Neural progenitor cell (in vitro differentiated cells): ENCODE results near the gene MYO7B. TPM values are rescaled to one million over a fixed set of nuclear protein-coding genes. Genes with fewer than 3 reads are reported as not detected.

Source experiments
- DNase-seq: peaks from one replicate; pipeline ENCODE4 v3.0.0-alpha.2; 2016; ENCODE audit warnings: low spot score
- H2AFZ ChIP-seq: fragments of 200-600 bp; sonication (generic); replicated peaks from 2 replicates; pipeline ENCODE4 v1.6.1; 2016; ENCODE audit warnings: antibody characterized with exemption
- H3F3A ChIP-seq: fragments of 200-600 bp; sonication (generic); 2 replicates; pipeline ENCODE4 v1.6.1; 2016; ENCODE audit warnings: antibody characterized with exemption, low read depth
- H3K27ac ChIP-seq: fragments of 200-600 bp; sonication (generic); 2 replicates; pipeline ENCODE4 v1.5.1; 2016; ENCODE audit warnings: mild to moderate bottlenecking
- H3K27me3 ChIP-seq: fragments of 200-600 bp; sonication (generic); 2 replicates; pipeline ENCODE4 v1.6.1; 2016; ENCODE audit warnings: mild to moderate bottlenecking, moderate library complexity
- H3K36me3 ChIP-seq: fragments of 200-600 bp; sonication (generic); 2 replicates; pipeline ENCODE4 v1.5.1; 2016
- H3K4me1 ChIP-seq: fragments of 200-600 bp; sonication (generic); 2 replicates; pipeline ENCODE4 v1.6.1; 2016; ENCODE audit warnings: mixed run types
- H3K4me2 ChIP-seq: fragments of 200-600 bp; sonication (generic); 2 replicates; pipeline ENCODE4 v1.6.1; 2016
- H3K4me3 ChIP-seq: fragments of 200-600 bp; sonication (generic); 2 replicates; pipeline ENCODE4 v1.5.1; 2016
- H3K79me2 ChIP-seq: fragments of 200-600 bp; sonication (generic); 2 replicates; pipeline ENCODE4 v1.6.1; 2016; ENCODE audit warnings: low read depth
- H3K9ac ChIP-seq: fragments of 200-600 bp; sonication (generic); 2 replicates; pipeline ENCODE4 v1.6.1; 2016
- H3K9me3 ChIP-seq: fragments of 200-600 bp; sonication (generic); 2 replicates; pipeline ENCODE4 v1.5.1; 2016; ENCODE audit warnings: low read depth
- H4K20me1 ChIP-seq: fragments of 200-600 bp; sonication (generic); 2 replicates; pipeline ENCODE4 v1.6.1; 2016; ENCODE audit warnings: low read depth
- H3K27ac Mint-ChIP-seq: 3 replicates; pipeline ENCODE4 v1.8.0; 2021; ENCODE audit warnings: mixed read lengths
- H3K27me3 Mint-ChIP-seq: 2 replicates; pipeline ENCODE4 v1.8.0; 2022; ENCODE audit warnings: low read depth, mild to moderate bottlenecking, inconsistent platforms, moderate library complexity, mixed read lengths; ENCODE audit not compliant: insufficient read depth
- H3K36me3 Mint-ChIP-seq: 3 replicates; pipeline ENCODE4 v1.8.0; 2021; ENCODE audit warnings: mixed read lengths
- H3K4me1 Mint-ChIP-seq: 3 replicates; pipeline ENCODE4 v1.8.0; 2021; ENCODE audit warnings: mixed read lengths
- H3K4me3 Mint-ChIP-seq: 3 replicates; pipeline ENCODE4 v1.8.0; 2021; ENCODE audit warnings: mild to moderate bottlenecking, moderate library complexity, mixed read lengths
- H3K9me3 Mint-ChIP-seq: 3 replicates; pipeline ENCODE4 v1.8.0; 2020; ENCODE audit warnings: mixed read lengths
- CTCF ChIP-seq: fragments of 200-600 bp; sonication (generic); IDR thresholded peaks from 2 replicates; pipeline ENCODE4 v1.5.1; 2017; ENCODE audit warnings: antibody characterized with exemption, mild to moderate bottlenecking
- EZH2 ChIP-seq: fragments of 200-600 bp; sonication (generic); IDR thresholded peaks from 2 replicates; pipeline ENCODE4 v1.6.1; 2017; ENCODE audit warnings: antibody characterized with exemption, mild to moderate bottlenecking, moderate library complexity
- EZH2phosphoT487 ChIP-seq: fragments of 200-600 bp; sonication (generic); IDR thresholded peaks from 2 replicates; pipeline ENCODE4 v1.6.1; 2017; ENCODE audit warnings: antibody characterized with exemption
- total RNA-seq: library from RNA; depleted of rRNA; stranded (reverse); fragments of >200 nt; gene quantifications from 2 replicates; pipeline ENCODE4 v1.2.3, GENCODE V29; 2015; ENCODE audit warnings: low replicate concordance

MYO7B gene
- total RNA-seq, 1 donor from 2014 or later: not detected

GRCh38 chr2:127511917-127512316 lies 23.6 kb upstream of the MYO7B start:
- no peak overlapping the region for H3K4me2 ChIP-seq
- no peak for DNase-seq
- Mint-ChIP-seq H3K9me3 (no peaks in the 10 kb centered on the region), H3K27ac (no peak overlapping the region), H3K4me1 (peaks cover 7% of the 10 kb centered on the region), H3K36me3 (peaks cover 22% of the 10 kb centered on the region), H3K4me3 (no peak overlapping the region), H3K27me3 (peaks cover 3% of the 10 kb centered on the region)
- TF ChIP-seq EZH2phosphoT487: no peak
- TF ChIP-seq EZH2: no peak
- TF ChIP-seq CTCF: no peak
- no peaks in the 10 kb centered on the region for H3F3A ChIP-seq
- H3K9ac ChIP-seq: no peak overlapping the region
- H3K9me3 ChIP-seq: no peaks in the 10 kb centered on the region
- peaks cover 100% of the 10 kb centered on the region for H3K79me2 ChIP-seq
- H3K27me3 ChIP-seq: no peaks in the 10 kb centered on the region
- H3K27ac ChIP-seq: no peak overlapping the region
- H2AFZ ChIP-seq: no peak overlapping the region
- H3K36me3 ChIP-seq: no peaks in the 10 kb centered on the region
- no peaks in the 10 kb centered on the region for H3K4me1 ChIP-seq
- peaks cover 100% of the 10 kb centered on the region for H4K20me1 ChIP-seq
- no peak overlapping the region for H3K4me3 ChIP-seq

- DNase-seq: no peak
- H3K4me1 Mint-ChIP-seq: peaks cover 7% of the 10 kb centered on the region
- H3F3A ChIP-seq: no peaks in the 10 kb centered on the region
- H3K27me3 Mint-ChIP-seq: peaks cover 3% of the 10 kb centered on the region
- H3K4me2 ChIP-seq: no peak overlapping the region
- no peak overlapping the region for H3K9ac ChIP-seq
- H3K4me3 Mint-ChIP-seq: no peak overlapping the region
- no peaks in the 10 kb centered on the region for H3K36me3 ChIP-seq
- H4K20me1 ChIP-seq: peaks cover 100% of the 10 kb centered on the region
- H3K27ac ChIP-seq: no peak overlapping the region
- H3K79me2 ChIP-seq: peaks cover 100% of the 10 kb centered on the region
- no peaks in the 10 kb centered on the region for H3K9me3 Mint-ChIP-seq
- H3K4me1 ChIP-seq: no peaks in the 10 kb centered on the region
- peaks cover 26% of the 10 kb centered on the region for H3K36me3 Mint-ChIP-seq
- H3K27ac Mint-ChIP-seq: no peak overlapping the region
- no peaks in the 10 kb centered on the region for H3K9me3 ChIP-seq
- no peak overlapping the region for H2AFZ ChIP-seq
- H3K4me3 ChIP-seq: no peak overlapping the region
- no peaks in the 10 kb centered on the region for H3K27me3 ChIP-seq
- TF ChIP-seq EZH2 (no peak), EZH2phosphoT487 (no peak), CTCF (no peak)
Observed at GRCh38 chr2:127512362-127512761, 23.1 kb upstream of the MYO7B start.

- peaks cover 7% of the 10 kb centered on the region for H3K4me1 Mint-ChIP-seq
- no peak overlapping the region for H3K9ac ChIP-seq
- H3K4me1 ChIP-seq: no peaks in the 10 kb centered on the region
- H3K36me3 ChIP-seq: no peaks in the 10 kb centered on the region
- H3K27me3 Mint-ChIP-seq: peaks cover 3% of the 10 kb centered on the region
- TF ChIP-seq CTCF (no peak), EZH2 (no peak), EZH2phosphoT487 (no peak)
- no peak overlapping the region for H3K4me2 ChIP-seq
- no peak overlapping the region for H3K27ac Mint-ChIP-seq
- H3K36me3 Mint-ChIP-seq: peaks cover 34% of the 10 kb centered on the region
- peaks cover 100% of the 10 kb centered on the region for H3K79me2 ChIP-seq
- H3K9me3 ChIP-seq: no peaks in the 10 kb centered on the region
- H4K20me1 ChIP-seq: peaks cover 100% of the 10 kb centered on the region
- no peaks in the 10 kb centered on the region for H3K9me3 Mint-ChIP-seq
- no peak overlapping the region for H3K4me3 ChIP-seq
- H3K27ac ChIP-seq: no peak overlapping the region
- H3F3A ChIP-seq: no peaks in the 10 kb centered on the region
- H3K4me3 Mint-ChIP-seq: no peak overlapping the region
- no peak overlapping the region for H2AFZ ChIP-seq
- no peaks in the 10 kb centered on the region for H3K27me3 ChIP-seq
- DNase-seq: no peak
Observed at GRCh38 chr2:127514076-127514475, 21.4 kb upstream of the MYO7B start.
